SK-N-SH treated with all-trans-retinoic acid at 6 μM for 48 hours (cell line): Measurements from ENCODE around the gene MRPS22.

ENCODE experiments used
- ATAC-seq: fragments of 200-7000 bp; cut with Tn5 transposase; 3 replicates; pipeline ENCODE4 v1.9.1; 2020; ENCODE audit warnings: mild to moderate bottlenecking, moderate library complexity
- ARNTL ChIP-seq: fragments of 450-650 bp; formaldehyde crosslinking; IDR thresholded peaks from 2 replicates; pipeline ENCODE4 v1.5.0; 2020; ENCODE audit warnings: low read depth, mild to moderate bottlenecking, moderate library complexity, borderline replicate concordance
- BACH2 ChIP-seq: fragments of 250-450 bp; sonication (Bioruptor Pico); IDR thresholded peaks from 2 replicates; pipeline ENCODE4 v1.9.0; 2021; ENCODE audit warnings: mild to moderate bottlenecking, borderline replicate concordance
- CREB5 ChIP-seq: fragments of 250-450 bp; sonication (Bioruptor Pico); IDR thresholded peaks from 2 replicates; pipeline ENCODE4 v1.5.1; 2020; ENCODE audit warnings: low read depth, mild to moderate bottlenecking, moderate library complexity
- ESRRG ChIP-seq: fragments of 250-450 bp; sonication (Bioruptor Pico); IDR thresholded peaks from 2 replicates; pipeline ENCODE4 v1.6.1; 2021; ENCODE audit warnings: mild to moderate bottlenecking
- GLIS3 ChIP-seq: fragments of 250-450 bp; sonication (Bioruptor Pico); IDR thresholded peaks from 2 replicates; pipeline ENCODE4 v1.5.0; 2020; ENCODE audit warnings: mild to moderate bottlenecking, moderate library complexity
- ISL1 ChIP-seq: fragments of 250-450 bp; sonication (Bioruptor Pico); IDR thresholded peaks from 2 replicates; pipeline ENCODE4 v2.1.2; 2022; ENCODE audit warnings: mild to moderate bottlenecking, moderate library complexity
- OSR1 ChIP-seq: fragments of 250-450 bp; sonication (Bioruptor Pico); IDR thresholded peaks from 2 replicates; pipeline ENCODE4 v1.8.0; 2022; ENCODE audit warnings: moderate library complexity, mild to moderate bottlenecking, inconsistent platforms
- PPARA ChIP-seq: fragments of 250-450 bp; sonication (Bioruptor Pico); IDR thresholded peaks from 2 replicates; pipeline ENCODE4 v1.5.0; 2020; ENCODE audit warnings: mild to moderate bottlenecking, borderline replicate concordance
- SNAI2 ChIP-seq: fragments of 250-450 bp; sonication (Bioruptor Pico); IDR thresholded peaks from 2 replicates; pipeline ENCODE4 v1.5.0; 2020; ENCODE audit warnings: mild to moderate bottlenecking, moderate library complexity
- TCF4 ChIP-seq: fragments of 250-450 bp; sonication (Bioruptor Pico); IDR thresholded peaks from 2 replicates; pipeline ENCODE4 v1.8.0; 2021; ENCODE audit warnings: mild to moderate bottlenecking, moderate library complexity, borderline replicate concordance
- TOX ChIP-seq: fragments of 250-450 bp; sonication (Bioruptor Pico); IDR thresholded peaks from 2 replicates; pipeline ENCODE4 v1.8.0; 2021; ENCODE audit warnings: mild to moderate bottlenecking, moderate library complexity, borderline replicate concordance
- ZC3H10 ChIP-seq: fragments of 250-450 bp; sonication (Bioruptor Pico); IDR thresholded peaks from 2 replicates; pipeline ENCODE4 v1.5.1; 2021; ENCODE audit warnings: mild to moderate bottlenecking, moderate library complexity
- ZFP3 ChIP-seq: fragments of 250-450 bp; sonication (Bioruptor Pico); IDR thresholded peaks from 2 replicates; pipeline ENCODE4 v1.5.0; 2020; ENCODE audit warnings: mild to moderate bottlenecking, moderate library complexity
- ZFP30 ChIP-seq: fragments of 450-650 bp; formaldehyde crosslinking; IDR thresholded peaks from 2 replicates; pipeline ENCODE4 v1.5.0; 2022; ENCODE audit warnings: mild to moderate bottlenecking, moderate library complexity
- ZNF565 ChIP-seq: fragments of 450-650 bp; formaldehyde crosslinking; conservative IDR thresholded peaks from 2 replicates; pipeline ENCODE4 v1.5.0; 2020; ENCODE audit warnings: low read depth, mild to moderate bottlenecking, moderate library complexity
- ZNF70 ChIP-seq: fragments of 450-650 bp; formaldehyde crosslinking; IDR thresholded peaks from 2 replicates; pipeline ENCODE4 v1.5.0; 2020; ENCODE audit warnings: mild to moderate bottlenecking, moderate library complexity
- ZNF8 ChIP-seq: fragments of 450-650 bp; formaldehyde crosslinking; IDR thresholded peaks from 2 replicates; pipeline ENCODE4 v1.5.0; 2020; ENCODE audit warnings: mild to moderate bottlenecking, moderate library complexity
- TF ChIP-seq, protein P1 (sequence below): fragments of 250-450 bp; sonication (Bioruptor Pico); IDR thresholded peaks from 2 replicates; pipeline ENCODE4 v1.5.1; 2021; ENCODE audit warnings: mild to moderate bottlenecking, moderate library complexity
- TF ChIP-seq, protein P2 (sequence below): fragments of 250-450 bp; sonication (Bioruptor Pico); IDR thresholded peaks from 2 replicates; pipeline ENCODE4 v1.5.0; 2020; ENCODE audit warnings: mild to moderate bottlenecking, moderate library complexity
- TF ChIP-seq, protein P3 (sequence below): fragments of 250-450 bp; sonication (Bioruptor Pico); IDR thresholded peaks from 2 replicates; pipeline ENCODE4 v1.8.0; 2020; ENCODE audit warnings: mild to moderate bottlenecking, moderate library complexity, borderline replicate concordance
- TF ChIP-seq, protein P4 (sequence below): fragments of 250-450 bp; sonication (Bioruptor Pico); IDR thresholded peaks from 2 replicates; pipeline ENCODE4 v1.8.0; 2021; ENCODE audit warnings: low read depth, mild to moderate bottlenecking, moderate library complexity, borderline replicate concordance

Gene MRPS22

DNA sequence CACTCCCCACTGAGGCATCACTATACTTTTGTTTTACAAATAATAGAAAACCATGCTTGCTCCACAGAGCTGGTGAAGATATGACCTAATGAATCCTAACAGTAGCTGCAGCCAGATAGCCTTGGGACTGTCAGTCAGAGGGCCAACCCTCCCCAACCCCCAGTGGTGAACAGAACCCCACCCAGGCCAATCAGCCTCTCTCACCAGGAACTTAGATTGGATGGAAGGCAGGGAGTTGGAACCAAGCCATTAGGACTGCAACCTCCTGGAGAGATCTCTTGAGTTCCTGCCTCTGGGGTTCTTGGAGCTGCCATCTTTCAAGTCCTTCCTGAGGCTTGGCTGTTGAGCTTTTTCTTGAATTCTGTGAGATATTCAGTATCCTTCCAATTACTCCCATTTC lies 3.0 kb upstream of the MRPS22 start:
- TF ChIP-seq TCF4: no peak
- TF ChIP-seq, all 23 proteins: peak for 0
- no peak for ATAC-seq

- no peak for ATAC-seq
- no peak for TF ChIP-seq BACH2 (CRISPR knock-in tag)
- TF ChIP-seq PPARA: no peak
- no peak for TF ChIP-seq ESRRG (CRISPR knock-in tag)
- no peak for TF ChIP-seq ZNF565 (CRISPR knock-in tag)
- TF ChIP-seq, protein P1, sequence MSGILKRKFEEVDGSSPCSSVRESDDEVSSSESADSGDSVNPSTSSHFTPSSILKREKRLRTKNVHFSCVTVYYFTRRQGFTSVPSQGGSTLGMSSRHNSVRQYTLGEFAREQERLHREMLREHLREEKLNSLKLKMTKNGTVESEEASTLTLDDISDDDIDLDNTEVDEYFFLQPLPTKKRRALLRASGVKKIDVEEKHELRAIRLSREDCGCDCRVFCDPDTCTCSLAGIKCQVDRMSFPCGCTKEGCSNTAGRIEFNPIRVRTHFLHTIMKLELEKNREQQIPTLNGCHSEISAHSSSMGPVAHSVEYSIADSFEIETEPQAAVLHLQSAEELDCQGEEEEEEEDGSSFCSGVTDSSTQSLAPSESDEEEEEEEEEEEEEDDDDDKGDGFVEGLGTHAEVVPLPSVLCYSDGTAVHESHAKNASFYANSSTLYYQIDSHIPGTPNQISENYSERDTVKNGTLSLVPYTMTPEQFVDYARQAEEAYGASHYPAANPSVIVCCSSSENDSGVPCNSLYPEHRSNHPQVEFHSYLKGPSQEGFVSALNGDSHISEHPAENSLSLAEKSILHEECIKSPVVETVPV (CRISPR knock-in tag): no peak
- TF ChIP-seq SNAI2: no peak
- TF ChIP-seq GLIS3: no peak
- TF ChIP-seq ZFP3 (CRISPR knock-in tag): no peak
- TF ChIP-seq ISL1 (CRISPR knock-in tag): no peak
- TF ChIP-seq, protein P2, sequence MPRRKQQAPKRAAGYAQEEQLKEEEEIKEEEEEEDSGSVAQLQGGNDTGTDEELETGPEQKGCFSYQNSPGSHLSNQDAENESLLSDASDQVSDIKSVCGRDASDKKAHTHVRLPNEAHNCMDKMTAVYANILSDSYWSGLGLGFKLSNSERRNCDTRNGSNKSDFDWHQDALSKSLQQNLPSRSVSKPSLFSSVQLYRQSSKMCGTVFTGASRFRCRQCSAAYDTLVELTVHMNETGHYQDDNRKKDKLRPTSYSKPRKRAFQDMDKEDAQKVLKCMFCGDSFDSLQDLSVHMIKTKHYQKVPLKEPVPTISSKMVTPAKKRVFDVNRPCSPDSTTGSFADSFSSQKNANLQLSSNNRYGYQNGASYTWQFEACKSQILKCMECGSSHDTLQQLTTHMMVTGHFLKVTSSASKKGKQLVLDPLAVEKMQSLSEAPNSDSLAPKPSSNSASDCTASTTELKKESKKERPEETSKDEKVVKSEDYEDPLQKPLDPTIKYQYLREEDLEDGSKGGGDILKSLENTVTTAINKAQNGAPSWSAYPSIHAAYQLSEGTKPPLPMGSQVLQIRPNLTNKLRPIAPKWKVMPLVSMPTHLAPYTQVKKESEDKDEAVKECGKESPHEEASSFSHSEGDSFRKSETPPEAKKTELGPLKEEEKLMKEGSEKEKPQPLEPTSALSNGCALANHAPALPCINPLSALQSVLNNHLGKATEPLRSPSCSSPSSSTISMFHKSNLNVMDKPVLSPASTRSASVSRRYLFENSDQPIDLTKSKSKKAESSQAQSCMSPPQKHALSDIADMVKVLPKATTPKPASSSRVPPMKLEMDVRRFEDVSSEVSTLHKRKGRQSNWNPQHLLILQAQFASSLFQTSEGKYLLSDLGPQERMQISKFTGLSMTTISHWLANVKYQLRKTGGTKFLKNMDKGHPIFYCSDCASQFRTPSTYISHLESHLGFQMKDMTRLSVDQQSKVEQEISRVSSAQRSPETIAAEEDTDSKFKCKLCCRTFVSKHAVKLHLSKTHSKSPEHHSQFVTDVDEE: no peak
- no peak for TF ChIP-seq ZNF8 (CRISPR knock-in tag)
- TF ChIP-seq OSR1 (CRISPR knock-in tag): no peak
- no peak for TF ChIP-seq ARNTL (CRISPR knock-in tag)
- no peak for TF ChIP-seq ZNF70 (CRISPR knock-in tag)
- TF ChIP-seq, protein P3, sequence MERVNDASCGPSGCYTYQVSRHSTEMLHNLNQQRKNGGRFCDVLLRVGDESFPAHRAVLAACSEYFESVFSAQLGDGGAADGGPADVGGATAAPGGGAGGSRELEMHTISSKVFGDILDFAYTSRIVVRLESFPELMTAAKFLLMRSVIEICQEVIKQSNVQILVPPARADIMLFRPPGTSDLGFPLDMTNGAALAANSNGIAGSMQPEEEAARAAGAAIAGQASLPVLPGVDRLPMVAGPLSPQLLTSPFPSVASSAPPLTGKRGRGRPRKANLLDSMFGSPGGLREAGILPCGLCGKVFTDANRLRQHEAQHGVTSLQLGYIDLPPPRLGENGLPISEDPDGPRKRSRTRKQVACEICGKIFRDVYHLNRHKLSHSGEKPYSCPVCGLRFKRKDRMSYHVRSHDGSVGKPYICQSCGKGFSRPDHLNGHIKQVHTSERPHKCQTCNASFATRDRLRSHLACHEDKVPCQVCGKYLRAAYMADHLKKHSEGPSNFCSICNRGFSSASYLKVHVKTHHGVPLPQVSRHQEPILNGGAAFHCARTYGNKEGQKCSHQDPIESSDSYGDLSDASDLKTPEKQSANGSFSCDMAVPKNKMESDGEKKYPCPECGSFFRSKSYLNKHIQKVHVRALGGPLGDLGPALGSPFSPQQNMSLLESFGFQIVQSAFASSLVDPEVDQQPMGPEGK (CRISPR knock-in tag): no peak
- TF ChIP-seq CREB5 (CRISPR knock-in tag): no peak
- TF ChIP-seq TOX: no peak
- no peak for TF ChIP-seq ZFP30 (CRISPR knock-in tag)
- TF ChIP-seq ZC3H10: no peak
Measured at GRCh38 chr3:139342054-139342453, 1.8 kb upstream of the MRPS22 start.

DNA sequence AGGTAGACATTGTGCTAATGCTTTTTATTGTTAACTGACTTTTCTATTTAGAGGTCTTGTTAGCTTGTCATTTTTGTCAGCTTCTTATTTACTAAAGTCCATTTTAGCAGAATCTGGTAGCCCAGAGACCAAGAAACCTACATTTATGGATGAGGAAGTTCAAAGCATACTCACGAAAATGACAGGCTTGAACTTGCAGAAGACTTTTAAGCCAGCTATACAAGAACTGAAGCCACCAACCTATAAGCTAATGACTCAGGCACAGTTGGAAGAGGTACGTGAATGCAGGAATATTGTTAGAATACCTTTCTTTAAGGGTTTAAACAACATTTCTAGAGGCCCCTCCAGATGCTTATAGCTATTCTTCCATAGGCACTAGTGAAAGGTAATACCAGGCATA lies 3.0 kb downstream of the MRPS22 start:
- ATAC-seq: no peak
- TF ChIP-seq, protein P4, sequence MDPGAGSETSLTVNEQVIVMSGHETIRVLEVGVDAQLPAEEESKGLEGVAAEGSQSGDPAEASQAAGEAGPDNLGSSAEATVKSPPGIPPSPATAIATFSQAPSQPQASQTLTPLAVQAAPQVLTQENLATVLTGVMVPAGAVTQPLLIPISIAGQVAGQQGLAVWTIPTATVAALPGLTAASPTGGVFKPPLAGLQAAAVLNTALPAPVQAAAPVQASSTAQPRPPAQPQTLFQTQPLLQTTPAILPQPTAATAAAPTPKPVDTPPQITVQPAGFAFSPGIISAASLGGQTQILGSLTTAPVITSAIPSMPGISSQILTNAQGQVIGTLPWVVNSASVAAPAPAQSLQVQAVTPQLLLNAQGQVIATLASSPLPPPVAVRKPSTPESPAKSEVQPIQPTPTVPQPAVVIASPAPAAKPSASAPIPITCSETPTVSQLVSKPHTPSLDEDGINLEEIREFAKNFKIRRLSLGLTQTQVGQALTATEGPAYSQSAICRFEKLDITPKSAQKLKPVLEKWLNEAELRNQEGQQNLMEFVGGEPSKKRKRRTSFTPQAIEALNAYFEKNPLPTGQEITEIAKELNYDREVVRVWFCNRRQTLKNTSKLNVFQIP: no peak
- TF ChIP-seq ZNF565 (CRISPR knock-in tag) (no peak), TCF4 (no peak), ESRRG (CRISPR knock-in tag) (no peak)
- TF ChIP-seq, protein P2: no peak
